ENCODE results near the gene SNX32. TPM values are rescaled to one million over a fixed set of nuclear protein-coding genes. Genes with fewer than 3 reads are reported as not detected.

The SNX32 gene
- total and polyA plus RNA-seq, 2 of the 13 experiments (the other 11 are each of a cell fraction or from before 2014, with no cell fraction given), result 0.09 to 0.34 TPM

- TF ChIP-seq PBX3 (CRISPR knock-in tag; IDR thresholded peaks at IDR 0.05; ENCODE audit: borderline replicate concordance) (no peak), FIP1L1 (IDR thresholded peaks at IDR 0.05; ENCODE audit: borderline replicate concordance, insufficient read depth, low read depth, low read length) (no peak), SMAD3 (CRISPR knock-in tag; IDR thresholded peaks at IDR 0.05) (peak; percentile 58; the same call in 1 of the 2 replicates), ZFX (CRISPR knock-in tag; IDR thresholded peaks at IDR 0.05; ENCODE audit: low read depth) (peak; percentile 18; the same call in 1 of the 2 replicates), ZNF253 (CRISPR knock-in tag; IDR thresholded peaks at IDR 0.05; ENCODE audit: borderline replicate concordance) (no peak), NFYC (CRISPR knock-in tag; IDR thresholded peaks at IDR 0.05) (no peak), ARID5B (CRISPR knock-in tag; IDR thresholded peaks at IDR 0.05) (0 out of 2 replicates have a peak, but pooled peaks have one; percentile 41), RAD21 (CRISPR knock-in tag; IDR thresholded peaks at IDR 0.05) (peak; percentile 95), GZF1 (CRISPR knock-in tag; IDR thresholded peaks at IDR 0.05) (no peak), HMGXB4 (CRISPR knock-in tag; IDR thresholded peaks at IDR 0.05; ENCODE audit: borderline replicate concordance in 1 of 2, low read depth in 1 of 2) (peak; percentile 85 to 90; a peak in 3 of 4 replicates), THAP9 (CRISPR knock-in tag; IDR thresholded peaks at IDR 0.05; ENCODE audit: borderline replicate concordance) (0 out of 2 replicates have a peak, but pooled peaks have one; percentile 40), HNRNPLL (IDR thresholded peaks at IDR 0.05; ENCODE audit: low read depth, low read length, poor library complexity, severe bottlenecking) (peak; percentile 19), ATF1 (CRISPR knock-in tag; IDR thresholded peaks at IDR 0.05) (no peak), SALL2 (CRISPR knock-in tag; IDR thresholded peaks at IDR 0.05) (peak; percentile 56; the same call in 1 of the 2 replicates), ZFY (CRISPR knock-in tag; IDR thresholded peaks at IDR 0.05) (peak; percentile 21; the same call in 1 of the 2 replicates), NFIC (IDR thresholded peaks at IDR 0.05; ENCODE audit: low read length) (no peak), GATAD1 (CRISPR knock-in tag; IDR thresholded peaks at IDR 0.05) (peak; percentile 36; the same call in 1 of the 2 replicates), FOXK1 (CRISPR knock-in tag; IDR thresholded peaks at IDR 0.05; ENCODE audit: borderline replicate concordance, low read depth) (peak; percentile 73; the same call in 1 of the 2 replicates), AGO1 (IDR thresholded peaks at IDR 0.05; ENCODE audit: low read depth, low read length, poor library complexity, severe bottlenecking) (peak; percentile 29), AGO2 (optimal IDR thresholded peaks at IDR 0.05; ENCODE audit: low read depth, low read length) (peak; percentile 24)
These were observed 50.9 kb downstream of the SNX32 start (continued) for GRCh38 chr11:65884716-65885092.
